MG63 (cell line): ENCODE data around the gene PDE10A. TPM values are rescaled to one million over a fixed set of nuclear protein-coding genes. Genes with fewer than 3 reads are reported as not detected.

Source experiments
- DNase-seq: peaks from one replicate; pipeline ENCODE4 v3.0.0-alpha.2; 2020
- H3K27me3 ChIP-seq: fragments of 250-450 bp; sonication (Bioruptor Pico); 2 replicates; pipeline ENCODE4 v1.5.1; 2020; ENCODE audit warnings: mild to moderate bottlenecking, moderate library complexity
- H3K36me3 ChIP-seq: fragments of 250-450 bp; sonication (Bioruptor Pico); 2 replicates; pipeline ENCODE4 v1.5.1; 2020; ENCODE audit warnings: mild to moderate bottlenecking, moderate library complexity
- H3K4me3 ChIP-seq: fragments of 250-450 bp; sonication (Bioruptor Pico); 2 replicates; pipeline ENCODE4 v1.5.1; 2020; ENCODE audit warnings: mild to moderate bottlenecking, moderate library complexity
- H3K9me3 ChIP-seq: fragments of 250-450 bp; sonication (Bioruptor Pico); 2 replicates; pipeline ENCODE4 v1.5.1; 2020; ENCODE audit warnings: mild to moderate bottlenecking, moderate library complexity
- total RNA-seq: library from RNA; depleted of rRNA; stranded (reverse); fragments of >200 nt; shearing (Covaris generic); gene quantifications from 2 replicates; pipeline ENCODE4 v1.2.3, GENCODE V29; 2014; ENCODE audit warnings: low replicate concordance

The PDE10A gene
- total RNA-seq, 1 experiment from 2014 or later = 1.3 TPM

DNA sequence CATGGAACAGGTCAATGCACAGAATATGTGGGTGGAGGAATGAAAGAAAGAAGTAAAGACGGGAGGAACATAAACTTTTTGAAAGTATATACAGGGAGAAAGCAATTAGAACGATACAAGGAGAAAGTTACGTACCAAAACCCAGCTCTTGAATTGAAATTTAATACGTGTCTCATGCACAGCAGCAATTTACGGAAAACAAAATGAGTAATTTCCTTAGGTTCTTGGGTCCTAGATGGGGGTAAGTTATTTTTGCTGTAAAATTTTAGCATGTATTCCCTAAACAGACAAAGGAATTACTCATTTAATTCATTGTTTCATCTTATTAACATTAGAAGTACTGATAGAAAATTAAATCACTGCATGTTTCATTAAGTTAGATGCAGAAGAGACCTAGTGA, 75.8 kb downstream of the PDE10A start:
- Histone ChIP-seq H3K36me3 (no peaks in the 10 kb centered on the region), H3K4me3 (no peak overlapping the region), H3K9me3 (no peaks in the 10 kb centered on the region), H3K27me3 (no peaks in the 10 kb centered on the region)
- no peak for DNase-seq

- Histone ChIP-seq H3K4me3 (no peak overlapping the region), H3K9me3 (no peaks in the 10 kb centered on the region), H3K36me3 (no peaks in the 10 kb centered on the region), H3K27me3 (no peaks in the 10 kb centered on the region)
- no peak for DNase-seq
Observed at GRCh38 chr6:165586706-165587105, 76.3 kb downstream of the PDE10A start.

DNA sequence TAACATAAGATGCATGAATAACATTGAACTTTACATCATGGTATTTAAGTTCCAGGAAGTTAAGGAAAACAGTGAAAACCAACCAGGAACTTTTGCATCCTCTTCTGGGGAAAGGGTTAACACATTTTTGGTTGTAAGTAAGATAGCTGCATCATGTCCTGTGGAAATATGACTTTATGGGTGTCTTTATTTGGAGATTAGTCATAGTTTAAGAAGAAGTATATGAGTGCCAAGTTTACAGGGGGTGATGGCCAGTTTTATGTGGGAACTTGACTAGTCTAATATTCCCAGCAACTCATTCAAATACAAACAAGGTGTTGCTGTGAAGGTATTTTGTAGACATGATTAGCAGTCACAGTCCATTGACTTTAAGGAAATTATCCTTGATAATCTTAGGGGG, 78.0 kb downstream of the PDE10A start:
- no peak overlapping the region for H3K4me3 ChIP-seq
- no peaks in the 10 kb centered on the region for H3K9me3 ChIP-seq
- H3K36me3 ChIP-seq = no peaks in the 10 kb centered on the region
- H3K27me3 ChIP-seq = no peaks in the 10 kb centered on the region
- DNase-seq = no peak

DNA sequence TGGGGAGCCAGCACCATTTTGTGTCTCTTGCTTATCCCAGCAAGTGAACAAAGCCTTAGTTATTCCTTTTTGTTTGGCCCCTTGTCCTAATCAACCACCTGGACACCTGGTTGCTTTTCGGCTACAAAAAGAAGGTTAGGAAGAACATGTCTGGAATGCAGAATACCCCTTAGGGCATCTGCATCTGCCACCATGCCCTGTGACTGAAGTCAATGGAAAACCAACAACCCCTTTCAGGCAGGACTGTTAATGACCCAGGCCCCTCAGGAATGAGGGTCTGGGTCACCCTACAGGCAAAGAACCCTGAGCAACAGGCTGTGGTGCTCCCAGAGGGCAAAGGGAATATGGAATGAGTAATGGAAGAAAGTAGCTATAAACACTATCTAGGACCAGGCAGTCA, 78.5 kb downstream of the PDE10A start:
- no peaks in the 10 kb centered on the region for H3K27me3 ChIP-seq
- no peaks in the 10 kb centered on the region for H3K9me3 ChIP-seq
- H3K36me3 ChIP-seq = no peaks in the 10 kb centered on the region
- no peak overlapping the region for H3K4me3 ChIP-seq
- DNase-seq = no peak

GRCh38 chr6:165581678-165582077, 81.4 kb downstream of the PDE10A start:
- DNase-seq = no peak
- no peaks in the 10 kb centered on the region for H3K9me3 ChIP-seq
- no peaks in the 10 kb centered on the region for H3K27me3 ChIP-seq
- H3K4me3 ChIP-seq = no peak overlapping the region
- H3K36me3 ChIP-seq = no peaks in the 10 kb centered on the region

GRCh38 chr6:165580136-165580535, 82.9 kb downstream of the PDE10A start:
- Histone ChIP-seq H3K4me3 (no peak overlapping the region), H3K9me3 (no peaks in the 10 kb centered on the region), H3K36me3 (no peaks in the 10 kb centered on the region), H3K27me3 (no peaks in the 10 kb centered on the region)
- no peak for DNase-seq

- Histone ChIP-seq H3K9me3 (no peaks in the 10 kb centered on the region), H3K36me3 (no peaks in the 10 kb centered on the region), H3K4me3 (no peak overlapping the region), H3K27me3 (no peaks in the 10 kb centered on the region)
- DNase-seq = no peak
Observed at GRCh38 chr6:165579151-165579550, 83.9 kb downstream of the PDE10A start.

GRCh38 chr6:165577556-165577955, 85.5 kb downstream of the PDE10A start:
- Histone ChIP-seq H3K9me3 (no peaks in the 10 kb centered on the region), H3K36me3 (no peaks in the 10 kb centered on the region), H3K4me3 (no peak overlapping the region), H3K27me3 (no peaks in the 10 kb centered on the region)
- DNase-seq = no peak

- Histone ChIP-seq H3K4me3 (no peak overlapping the region), H3K9me3 (no peaks in the 10 kb centered on the region), H3K36me3 (no peaks in the 10 kb centered on the region), H3K27me3 (no peaks in the 10 kb centered on the region)
- DNase-seq = no peak
Observed at GRCh38 chr6:165575158-165575549, 87.9 kb downstream of the PDE10A start.

DNA sequence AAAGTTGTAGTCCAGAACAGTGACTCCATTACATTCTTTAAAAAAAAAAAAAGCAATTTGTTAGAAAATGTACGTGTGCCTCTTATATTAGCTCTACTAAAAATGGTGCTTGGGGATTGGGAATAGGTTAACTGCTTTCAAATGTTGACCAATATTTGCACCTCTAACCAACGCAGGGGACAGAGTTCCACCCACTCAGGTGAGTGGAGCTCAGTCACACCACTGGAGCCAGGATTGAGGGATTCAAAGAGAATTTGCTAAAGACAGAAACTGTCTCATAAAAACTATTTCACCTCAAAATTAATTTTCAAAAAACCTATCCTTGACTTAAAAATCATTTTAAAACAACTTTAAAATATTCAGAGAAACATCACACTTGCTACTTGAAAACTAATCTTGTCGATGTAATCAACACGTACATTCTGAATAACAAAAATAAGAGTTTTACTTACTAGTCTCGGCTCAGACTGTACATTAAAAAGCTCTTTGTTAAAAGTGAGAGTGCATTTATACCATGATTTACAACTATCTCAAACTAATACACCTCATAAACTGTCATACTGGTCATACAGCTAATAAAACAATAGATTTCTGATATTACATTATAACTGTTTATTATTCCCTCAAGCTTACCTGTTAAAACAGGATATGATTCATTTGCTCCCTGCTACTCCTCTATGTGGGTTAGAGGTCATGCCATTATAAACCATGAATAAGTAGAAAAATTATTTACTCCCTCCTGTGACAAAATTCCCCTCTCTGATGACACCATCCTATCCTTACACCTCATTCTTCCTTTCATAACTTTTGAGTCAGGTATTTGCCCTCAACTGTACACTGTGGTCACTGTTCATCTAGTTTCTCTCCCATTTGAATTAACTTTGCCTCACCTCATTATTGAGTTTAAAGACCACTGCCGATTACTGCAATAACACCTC, 88.6 kb downstream of the PDE10A start:
- no peak for DNase-seq
- Histone ChIP-seq H3K36me3 (no peaks in the 10 kb centered on the region), H3K27me3 (no peaks in the 10 kb centered on the region), H3K9me3 (no peaks in the 10 kb centered on the region), H3K4me3 (no peak overlapping the region)

DNA sequence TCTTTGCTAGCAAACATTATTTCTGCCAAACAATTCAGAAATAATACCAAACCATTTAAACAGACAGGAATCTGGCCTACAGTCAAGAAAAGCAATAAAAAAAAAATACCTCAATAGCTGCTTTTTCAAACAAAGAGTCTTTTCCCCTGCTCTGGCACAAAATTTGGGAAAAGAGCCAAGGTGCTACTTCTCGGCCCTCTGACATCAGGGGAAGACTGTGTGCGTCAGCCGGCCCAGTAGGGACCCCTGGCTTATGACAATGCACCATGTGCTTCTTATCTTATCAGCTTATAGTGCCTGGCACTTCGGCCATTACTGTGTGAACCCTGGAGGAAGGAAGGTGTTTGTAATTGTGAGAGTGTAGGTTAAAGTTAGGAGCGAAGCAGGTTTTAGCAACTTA, 89.4 kb downstream of the PDE10A start:
- Histone ChIP-seq H3K4me3 (no peak overlapping the region), H3K27me3 (no peaks in the 10 kb centered on the region), H3K9me3 (no peaks in the 10 kb centered on the region), H3K36me3 (no peaks in the 10 kb centered on the region)
- DNase-seq = peak; percentile 53

DNA sequence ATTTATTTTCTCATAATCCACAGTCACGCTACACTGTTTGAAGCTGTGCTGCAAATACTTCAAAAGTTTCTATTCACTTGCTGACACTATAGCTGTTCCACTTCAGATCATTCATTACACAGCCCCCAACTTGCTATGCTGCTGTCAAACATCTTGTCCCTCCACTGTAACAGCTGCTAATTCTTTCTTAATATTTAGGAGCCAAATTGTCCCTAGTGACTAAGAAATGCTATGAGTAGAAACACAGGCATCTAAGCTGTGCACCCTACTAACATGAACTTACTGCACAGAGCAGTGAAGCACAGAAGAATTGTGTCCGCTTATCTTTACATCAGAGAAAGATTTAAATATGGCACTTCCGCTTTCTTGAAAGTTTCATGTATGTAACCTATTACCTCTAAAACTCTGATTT, 91.3 kb downstream of the PDE10A start:
- DNase-seq = no peak
- H3K27me3 ChIP-seq = no peaks in the 10 kb centered on the region
- 0 out of 2 replicates have a peak, but pooled peaks cover 2% of the 10 kb centered on the region for H3K9me3 ChIP-seq
- H3K4me3 ChIP-seq = no peak overlapping the region
- H3K36me3 ChIP-seq = no peaks in the 10 kb centered on the region

DNA sequence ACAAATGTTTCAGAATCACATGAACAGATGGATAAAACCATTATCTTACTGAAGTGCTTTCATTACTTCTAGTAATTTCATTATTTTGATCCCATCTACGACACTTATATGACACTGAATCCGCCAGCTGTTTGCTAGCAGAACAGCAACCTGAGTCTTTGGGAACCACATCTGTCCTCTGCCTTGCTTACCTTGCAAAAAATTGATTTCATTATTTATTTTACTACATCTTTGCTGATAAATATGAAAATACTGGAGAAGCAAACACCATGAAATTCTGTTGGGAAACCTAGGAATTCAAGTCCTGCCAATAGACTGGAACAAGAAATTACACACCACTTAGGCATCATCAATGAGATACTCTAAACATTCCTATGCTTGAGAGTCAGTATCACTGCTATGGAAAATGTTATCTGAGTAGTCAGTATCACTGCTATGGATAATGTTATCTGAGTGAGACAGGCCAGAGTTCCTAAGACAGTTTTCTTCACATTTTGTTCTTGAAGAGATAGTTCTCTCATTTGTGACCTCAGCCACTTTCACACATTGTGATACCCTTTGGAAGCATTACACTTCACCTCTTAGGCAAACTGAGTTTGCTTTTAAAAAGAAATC, 91.9 kb downstream of the PDE10A start:
- Histone ChIP-seq H3K9me3 (0 out of 2 replicates have a peak, but pooled peaks cover 2% of the 10 kb centered on the region), H3K27me3 (no peaks in the 10 kb centered on the region), H3K4me3 (no peak overlapping the region), H3K36me3 (no peaks in the 10 kb centered on the region)
- DNase-seq = no peak

DNA sequence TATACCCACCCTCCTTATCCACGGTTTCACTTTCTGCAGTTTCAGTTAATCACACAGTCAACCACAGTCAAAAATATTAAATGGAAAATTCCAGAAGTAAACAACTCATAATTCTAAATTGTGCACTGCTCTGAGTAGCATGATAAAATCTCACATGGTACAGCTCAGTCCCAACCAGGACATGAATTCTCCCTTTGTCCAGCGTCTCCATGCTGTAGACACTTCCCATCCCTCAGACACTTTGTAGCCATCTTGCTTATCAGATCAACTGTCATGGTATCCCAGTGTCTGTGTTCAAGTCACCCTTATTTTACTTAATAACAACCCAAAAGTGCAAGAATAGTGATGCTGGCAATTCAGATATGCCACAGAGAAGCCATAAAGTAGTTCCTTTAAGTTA, 94.7 kb downstream of the PDE10A start:
- no peak overlapping the region for H3K4me3 ChIP-seq
- DNase-seq = no peak
- H3K36me3 ChIP-seq = no peaks in the 10 kb centered on the region
- H3K27me3 ChIP-seq = no peaks in the 10 kb centered on the region
- H3K9me3 ChIP-seq = peaks cover 6% of the 10 kb centered on the region; the same call in 1 of the 2 replicates

DNA sequence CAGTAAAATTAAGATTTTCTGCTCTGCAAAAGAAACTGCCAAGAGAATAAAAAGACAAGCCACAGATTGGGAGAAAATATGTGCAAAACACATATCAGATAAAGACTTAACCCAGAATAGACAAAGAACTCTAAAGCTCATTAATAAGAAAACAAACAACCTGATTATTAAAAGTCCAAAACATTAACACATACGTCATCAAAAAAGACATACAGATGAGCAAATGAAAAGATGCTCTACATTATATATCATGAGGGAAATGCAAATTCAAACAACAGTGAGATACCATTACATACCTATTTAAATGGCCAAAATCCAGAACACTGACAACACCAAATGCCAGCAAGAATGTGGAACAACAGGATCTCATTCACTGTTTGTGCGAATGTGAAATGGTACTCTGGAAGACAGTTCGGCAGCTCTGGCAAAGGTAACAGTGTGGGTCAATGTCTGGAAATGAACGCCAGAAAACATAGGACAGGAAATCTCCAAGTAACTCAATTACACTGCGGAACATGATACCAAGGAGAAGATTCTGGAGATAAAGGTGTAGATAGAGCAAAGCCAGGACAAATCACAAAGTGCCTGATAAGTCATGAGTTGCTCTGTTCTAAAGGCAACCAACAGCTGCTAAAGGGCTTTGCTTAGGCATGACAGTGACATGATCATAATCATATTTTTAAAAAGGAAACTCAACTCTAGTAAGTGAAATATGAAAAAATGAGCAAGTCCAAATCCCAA, 96.8 kb downstream of the PDE10A start:
- H3K9me3 ChIP-seq = peaks cover 6% of the 10 kb centered on the region; the same call in 1 of the 2 replicates
- no peak overlapping the region for H3K4me3 ChIP-seq
- H3K27me3 ChIP-seq = no peaks in the 10 kb centered on the region
- no peak for DNase-seq
- no peaks in the 10 kb centered on the region for H3K36me3 ChIP-seq

DNA sequence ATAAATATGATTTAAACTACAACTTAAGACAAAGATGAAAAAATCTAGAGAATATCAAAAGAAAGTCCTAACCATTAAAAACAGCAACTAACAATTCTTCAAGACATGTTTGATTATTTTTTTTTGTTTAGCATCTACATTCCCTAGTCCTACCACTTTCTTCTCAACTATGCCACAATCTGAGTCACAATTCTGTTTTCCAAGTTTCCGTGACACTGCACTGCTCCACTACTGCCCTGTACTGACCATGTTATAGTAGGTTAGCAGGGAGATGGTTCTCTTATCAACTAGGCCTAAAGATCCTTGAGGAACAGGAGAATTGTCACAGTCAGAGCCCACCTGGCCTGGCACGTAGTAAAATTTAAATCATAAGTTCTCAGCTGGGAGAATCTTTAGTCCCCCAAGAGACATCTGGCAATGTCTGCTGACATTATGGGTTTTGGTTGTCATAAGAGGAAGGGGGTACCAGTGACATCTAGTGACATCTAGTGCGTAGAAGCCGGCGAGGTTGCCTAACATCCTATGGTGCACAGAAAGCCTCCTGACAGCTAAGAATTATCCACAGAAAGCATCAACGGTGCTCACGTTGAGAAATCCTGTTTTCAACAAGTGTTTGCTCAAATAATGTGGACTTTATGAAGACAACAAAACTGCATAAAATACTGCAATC, 100.5 kb downstream of the PDE10A start:
- DNase-seq = no peak
- Histone ChIP-seq H3K9me3 (peaks cover 6% of the 10 kb centered on the region; the same call in 1 of the 2 replicates), H3K27me3 (no peaks in the 10 kb centered on the region), H3K4me3 (no peak overlapping the region), H3K36me3 (no peaks in the 10 kb centered on the region)

- H3K36me3 ChIP-seq = no peaks in the 10 kb centered on the region
- no peak overlapping the region for H3K4me3 ChIP-seq
- no peaks in the 10 kb centered on the region for H3K9me3 ChIP-seq
- no peaks in the 10 kb centered on the region for H3K27me3 ChIP-seq
- DNase-seq = no peak
Observed at GRCh38 chr6:165559632-165560031, 103.4 kb downstream of the PDE10A start.
